Measurements from ENCODE around the gene CAPN8. TPM values are rescaled to one million over a fixed set of nuclear protein-coding genes. Genes with fewer than 3 reads are reported as not detected.

Gene CAPN8
- total RNA-seq, 1 donor from 2014 or later: not detected

GRCh38 chr1:223651291-223651991, 14.1 kb downstream of the CAPN8 start:
- Histone ChIP-seq H3K27ac (no peak overlapping the region), H3K27me3 (no peaks in the 10 kb centered on the region), H3K4me1 (no peaks in the 10 kb centered on the region), H3K36me3 (no peaks in the 10 kb centered on the region), H3K9me3 (no peaks in the 10 kb centered on the region), H3K4me3 (no peak overlapping the region)
- no peak for DNase-seq (ENCODE audit: low spot score in 2 of 2)
- intact Hi-C loops (cut with DNase I): no loop called here
- TF ChIP-seq CTCF (IDR thresholded peaks at IDR 0.05): no peak

GRCh38 chr1:223650465-223650864, 15.0 kb downstream of the CAPN8 start:
- H3K9me3 ChIP-seq: no peaks in the 10 kb centered on the region
- no peak overlapping the region for H3K4me3 ChIP-seq
- no peaks in the 10 kb centered on the region for H3K4me1 ChIP-seq
- intact Hi-C loops (cut with DNase I): no loop called here
- no peaks in the 10 kb centered on the region for H3K27me3 ChIP-seq
- TF ChIP-seq CTCF (IDR thresholded peaks at IDR 0.05): no peak
- no peak overlapping the region for H3K27ac ChIP-seq
- no peak for DNase-seq (ENCODE audit: low spot score in 2 of 2)
- H3K36me3 ChIP-seq: no peaks in the 10 kb centered on the region

DNA sequence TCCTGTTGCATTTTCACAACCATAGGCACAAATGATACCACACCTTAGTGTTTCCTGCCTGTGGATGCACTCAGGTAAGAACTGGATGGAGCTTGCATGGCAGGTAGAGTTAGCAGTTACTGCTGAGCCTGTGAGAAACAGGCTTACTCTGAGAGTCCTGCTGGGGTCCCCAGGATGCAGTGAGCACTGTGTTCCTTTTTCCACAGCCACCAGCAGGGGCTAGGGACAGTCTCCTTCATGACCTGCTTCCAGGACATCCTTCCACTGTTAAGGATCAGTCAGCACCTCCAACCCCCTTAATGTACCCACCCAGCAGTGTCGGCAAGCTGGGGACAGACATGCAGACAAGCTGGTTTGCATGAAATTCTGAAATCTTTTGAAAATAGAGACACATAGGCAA, 16.3 kb downstream of the CAPN8 start:
- TF ChIP-seq CTCF (IDR thresholded peaks at IDR 0.05): no peak
- H3K36me3 ChIP-seq: no peaks in the 10 kb centered on the region
- no peak overlapping the region for H3K27ac ChIP-seq
- no peaks in the 10 kb centered on the region for H3K4me1 ChIP-seq
- intact Hi-C loops (cut with DNase I): no loop called here
- no peaks in the 10 kb centered on the region for H3K27me3 ChIP-seq
- H3K4me3 ChIP-seq: no peak overlapping the region
- DNase-seq (ENCODE audit: low spot score in 2 of 2): no peak
- no peaks in the 10 kb centered on the region for H3K9me3 ChIP-seq

DNA sequence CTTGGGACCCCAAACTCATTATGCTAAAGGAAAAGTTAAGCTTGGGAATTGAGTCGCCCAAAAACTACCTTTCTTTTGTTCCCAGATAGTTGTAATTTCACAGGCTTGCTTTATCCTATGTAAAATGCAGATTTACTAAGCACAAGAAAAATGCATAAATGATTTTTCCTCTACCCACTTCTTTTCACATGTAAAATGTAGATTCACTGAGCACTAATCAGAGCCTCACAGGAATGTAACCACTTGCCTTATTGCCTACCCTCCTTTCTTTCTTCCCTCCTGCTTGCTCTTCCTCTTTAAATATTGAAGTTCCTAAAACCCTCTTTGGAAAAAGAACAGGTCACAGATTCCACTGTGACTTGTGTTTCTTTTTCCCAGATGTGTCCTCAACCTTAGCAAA, 18.3 kb downstream of the CAPN8 start:
- Histone ChIP-seq H3K27me3 (no peaks in the 10 kb centered on the region), H3K36me3 (no peaks in the 10 kb centered on the region), H3K9me3 (no peaks in the 10 kb centered on the region), H3K27ac (no peak overlapping the region), H3K4me3 (no peak overlapping the region), H3K4me1 (no peaks in the 10 kb centered on the region)
- intact Hi-C loops (cut with DNase I): no loop called here
- TF ChIP-seq CTCF (IDR thresholded peaks at IDR 0.05): no peak
- DNase-seq (ENCODE audit: low spot score in 2 of 2): no peak

GRCh38 chr1:223645903-223646302, 19.6 kb downstream of the CAPN8 start:
- Histone ChIP-seq H3K36me3 (no peaks in the 10 kb centered on the region), H3K27ac (no peak overlapping the region), H3K27me3 (no peaks in the 10 kb centered on the region), H3K4me3 (no peak overlapping the region), H3K4me1 (no peaks in the 10 kb centered on the region), H3K9me3 (no peaks in the 10 kb centered on the region)
- DNase-seq (ENCODE audit: low spot score in 2 of 2): no peak
- intact Hi-C loops (cut with DNase I): no loop called here
- no peak for TF ChIP-seq CTCF (IDR thresholded peaks at IDR 0.05)

GRCh38 chr1:223642237-223642636, 23.3 kb downstream of the CAPN8 start:
- Histone ChIP-seq H3K4me3 (no peak overlapping the region), H3K36me3 (no peaks in the 10 kb centered on the region), H3K27me3 (no peaks in the 10 kb centered on the region), H3K4me1 (no peaks in the 10 kb centered on the region), H3K9me3 (no peaks in the 10 kb centered on the region), H3K27ac (no peak overlapping the region)
- TF ChIP-seq CTCF (IDR thresholded peaks at IDR 0.05): no peak
- intact Hi-C loops (cut with DNase I): no loop called here
- DNase-seq (ENCODE audit: low spot score in 2 of 2): no peak
